ENCODE data around the gene SCLT1. TPM values are rescaled to one million over a fixed set of nuclear protein-coding genes. Genes with fewer than 3 reads are reported as not detected.

The SCLT1 gene
- polyA plus RNA-seq, 3 donors: 14.8 to 20.1 (median 17.9) TPM

GRCh38 chr4:128862608-128863311 lies 230.6 kb downstream of the SCLT1 start:
- peaks cover 3% of the 10 kb centered on the region for H4K20me1 ChIP-seq (ENCODE audit: insufficient read depth, low read length)
- Mint-ChIP-seq H3K4me1 (peaks cover 23% of the 10 kb centered on the region), H3K27me3 (ENCODE audit: low read depth in 3 of 3) (peaks cover 0 to 2% (median 0%) of the 10 kb centered on the region in 3 donors), H3K27ac (peak overlapping the region in 4 of 7 donors; percentile 6 to 26 (median 24)), H3K36me3 (peaks cover 67 to 79% of the 10 kb centered on the region in 2 donors), H3K4me3 (no peak overlapping the region), H3K9me3 (peaks cover 0 to 1% (median 0%) of the 10 kb centered on the region in 7 donors)
- DNase-seq: peak in 2 of 3 donors; percentile 18 to 65
- no peak for TF ChIP-seq CTCF (IDR thresholded peaks at IDR 0.05)
- peaks cover 18 to 20% of the 10 kb centered on the region in 2 donors for H3K4me1 ChIP-seq (ENCODE audit: control insufficient read depth in 1 of 2, insufficient read depth in 2 of 2, low read length in 2 of 2)
- no peaks in the 10 kb centered on the region for H3K9me3 ChIP-seq (replicated peaks in 1 of 2; ENCODE audit: control insufficient read depth in 1 of 2, insufficient read depth in 1 of 2, low read length in 2 of 2)
- H3K36me3 ChIP-seq (replicated peaks in 1 of 2; ENCODE audit: control insufficient read depth in 1 of 2, insufficient read depth in 2 of 2, low read length in 2 of 2): peaks cover 11 to 81% of the 10 kb centered on the region in 2 donors
- H3K4me2 ChIP-seq (replicated peaks; ENCODE audit: extremely low read depth, low read length, poor library complexity, severe bottlenecking): peak overlapping the region; percentile 28
- H3K27ac ChIP-seq (ENCODE audit: low read depth in 1 of 2, low read length in 2 of 2): peak overlapping the region in 1 of 2 donors; percentile 32
- H3K27me3 ChIP-seq (ENCODE audit: control insufficient read depth in 2 of 2, insufficient read depth in 2 of 2, low read length in 2 of 2): no peaks in the 10 kb centered on the region
- H2AFZ ChIP-seq (ENCODE audit: insufficient read depth, low read depth, low read length, poor library complexity, severe bottlenecking): no peak overlapping the region
- H3K4me3 ChIP-seq (replicated peaks in 1 of 3; ENCODE audit: low read depth in 2 of 3, low read length in 3 of 3): no peak overlapping the region
- WGBS (ENCODE audit: insufficient coverage): 76% methylated on average over 8 of the region's 14 CpGs
- no peak overlapping the region for H3K9ac ChIP-seq (ENCODE audit: insufficient read depth, low read length, poor library complexity, severe bottlenecking)
- H3K79me2 ChIP-seq (ENCODE audit: insufficient read depth, low read length): peaks cover 5% of the 10 kb centered on the region
- intact Hi-C loops (cut with micrococcal nuclease): loop anchor here in 1 of 2 donors (5.0 to 10.0 kb wide), 2 partner anchors 408 to 665 kb away; no protein-coding TSS in a partner anchor

- peak in 2 of 3 donors; percentile 12 to 14 for DNase-seq
- intact Hi-C loops (cut with micrococcal nuclease): loop anchor here in 1 of 2 donors (5.0 to 10.0 kb wide), 2 partner anchors 407 to 665 kb away; no protein-coding TSS in a partner anchor
- no peak for TF ChIP-seq CTCF (IDR thresholded peaks at IDR 0.05)
- peak overlapping the region; percentile 28 for H3K4me2 ChIP-seq (replicated peaks; ENCODE audit: extremely low read depth, low read length, poor library complexity, severe bottlenecking)
- H3K9me3 ChIP-seq (replicated peaks in 1 of 2; ENCODE audit: control insufficient read depth in 1 of 2, insufficient read depth in 1 of 2, low read length in 2 of 2): no peaks in the 10 kb centered on the region
- Mint-ChIP-seq H3K9me3 (peaks cover 0 to 1% (median 0%) of the 10 kb centered on the region in 7 donors), H3K36me3 (peaks cover 73 to 83% of the 10 kb centered on the region in 2 donors), H3K27me3 (ENCODE audit: low read depth in 3 of 3) (peaks cover 0 to 2% (median 0%) of the 10 kb centered on the region in 3 donors), H3K27ac (peak overlapping the region in 2 of 7 donors; percentile 26 to 77), H3K4me1 (peaks cover 23% of the 10 kb centered on the region), H3K4me3 (peak overlapping the region in 1 of 2 donors; percentile 37)
- H3K79me2 ChIP-seq (ENCODE audit: insufficient read depth, low read length): peaks cover 5% of the 10 kb centered on the region
- no peaks in the 10 kb centered on the region for H3K27me3 ChIP-seq (ENCODE audit: control insufficient read depth in 2 of 2, insufficient read depth in 2 of 2, low read length in 2 of 2)
- no peak overlapping the region for H2AFZ ChIP-seq (ENCODE audit: insufficient read depth, low read depth, low read length, poor library complexity, severe bottlenecking)
- peaks cover 3% of the 10 kb centered on the region for H4K20me1 ChIP-seq (ENCODE audit: insufficient read depth, low read length)
- 10% methylated on average over 8 of the region's 13 CpGs for WGBS (ENCODE audit: insufficient coverage)
- peaks cover 18 to 20% of the 10 kb centered on the region in 2 donors for H3K4me1 ChIP-seq (ENCODE audit: control insufficient read depth in 1 of 2, insufficient read depth in 2 of 2, low read length in 2 of 2)
- H3K4me3 ChIP-seq (replicated peaks in 1 of 3; ENCODE audit: low read depth in 2 of 3, low read length in 3 of 3): no peak overlapping the region
- peak overlapping the region in 1 of 2 donors; percentile 32 for H3K27ac ChIP-seq (ENCODE audit: low read depth in 1 of 2, low read length in 2 of 2)
- peaks cover 19 to 81% of the 10 kb centered on the region in 2 donors for H3K36me3 ChIP-seq (replicated peaks in 1 of 2; ENCODE audit: control insufficient read depth in 1 of 2, insufficient read depth in 2 of 2, low read length in 2 of 2)
- no peak overlapping the region for H3K9ac ChIP-seq (ENCODE audit: insufficient read depth, low read length, poor library complexity, severe bottlenecking)
Measured at GRCh38 chr4:128861856-128862518, 231.4 kb downstream of the SCLT1 start.
